ENCODE results near the gene USP32.
A peak's percentile ranks its signal among the peaks of the same experiment; 100 is the strongest.

USP32 gene

GRCh38 chr17:60327134-60327900, 64.6 kb downstream of the USP32 start:
- no peak for DNase-seq

- DNase-seq = no peak
Measured at GRCh38 chr17:60326702-60327101, 65.2 kb downstream of the USP32 start.

- no peak for DNase-seq
Measured at GRCh38 chr17:60325730-60326524, 66.0 kb downstream of the USP32 start.

GRCh38 chr17:60323754-60324153, 68.2 kb downstream of the USP32 start:
- DNase-seq = no peak

- no peak for DNase-seq
Measured at GRCh38 chr17:60322056-60322387, 69.9 kb downstream of the USP32 start.

- no peak for DNase-seq
Measured at GRCh38 chr17:60321336-60322055, 70.4 kb downstream of the USP32 start.

GRCh38 chr17:60318830-60319229, 73.1 kb downstream of the USP32 start:
- DNase-seq = no peak

GRCh38 chr17:60318326-60318725, 73.6 kb downstream of the USP32 start:
- DNase-seq = no peak

GRCh38 chr17:60315650-60316049, 76.3 kb downstream of the USP32 start:
- no peak for DNase-seq

- peak; percentile 9 for DNase-seq
Measured at GRCh38 chr17:60314900-60315299, 77.0 kb downstream of the USP32 start.

- no peak for DNase-seq
Measured at GRCh38 chr17:60314423-60314822, 77.5 kb downstream of the USP32 start.

- DNase-seq = no peak
Measured at GRCh38 chr17:60311936-60312335, 80.0 kb downstream of the USP32 start.

GRCh38 chr17:60311186-60311585, 80.7 kb downstream of the USP32 start:
- DNase-seq = no peak

GRCh38 chr17:60305141-60305540, 86.8 kb downstream of the USP32 start:
- peak; percentile 20 for DNase-seq

GRCh38 chr17:60304502-60304901, 87.4 kb downstream of the USP32 start:
- DNase-seq = no peak

- DNase-seq = no peak
Measured at GRCh38 chr17:60303406-60304099, 88.4 kb downstream of the USP32 start.

- no peak for DNase-seq
Measured at GRCh38 chr17:60301649-60302048, 90.3 kb downstream of the USP32 start.

- DNase-seq = no peak
Measured at GRCh38 chr17:60300949-60301348, 91.0 kb downstream of the USP32 start.

GRCh38 chr17:60300011-60300410, 91.9 kb downstream of the USP32 start:
- no peak for DNase-seq

- no peak for DNase-seq
Measured at GRCh38 chr17:60297760-60298401, 94.1 kb downstream of the USP32 start.

GRCh38 chr17:60296177-60296576, 95.8 kb downstream of the USP32 start:
- DNase-seq = no peak

GRCh38 chr17:60293580-60294335, 98.2 kb downstream of the USP32 start:
- no peak for DNase-seq
